GM12878 (cell line): Measurements from ENCODE around the gene MCC. TPM values are rescaled to one million over a fixed set of nuclear protein-coding genes. Genes with fewer than 3 reads are reported as not detected.

ENCODE experiments used
- ATAC-seq: fragments of 200-7000 bp; cut with Tn5 transposase; 3 replicates; pipeline ENCODE4 v1.9.1; 2020; ENCODE audit warnings: mild to moderate bottlenecking, moderate library complexity
- BruUV-seq: library from RNA; stranded (reverse); fragments of 400-500 nt; replicated peaks from 2 replicates; lab custom pipeline; 2021; lab: Mats Ljungman, UMichigan
- CTCF ChIA-PET: fragments of 300-600 bp; sonication (Branson Sonifier 250); formaldehyde crosslinking; extraction: SDS; loops from one replicate; lab custom pipeline; 2021; ENCODE audit warnings: inconsistent platforms; lab: Yijun Ruan, JAX
- POLR2A ChIA-PET: fragments of 350-600 bp; formaldehyde crosslinking; extraction: SDS; loops from one replicate; lab custom pipeline; 2021; ENCODE audit warnings: inconsistent platforms; lab: Charles Lee
- RAD21 ChIA-PET: fragments of 300-600 bp; sonication (Branson Sonifier 250); formaldehyde crosslinking; loops from one replicate; lab custom pipeline; 2023; ENCODE audit warnings: antibody characterized with exemption; ENCODE audit not compliant: unreplicated experiment; lab: Charles Lee
- SMC1A ChIA-PET: fragments of 300-600 bp; sonication (Branson Sonifier 250); formaldehyde crosslinking; loops from one replicate; lab custom pipeline; 2023; ENCODE audit not compliant: unreplicated experiment, uncharacterized antibody; lab: Charles Lee
- DNase-seq: peaks from one replicate; pipeline ENCODE4 v3.0.0-alpha.2; 2011; ENCODE audit warnings: low read depth, low spot score
- FAIRE-seq: peaks from 3 replicates; lab custom pipeline; 2011; peaks lifted over from hg19 to GRCh38; lab: Jason Lieb, UNC
- H2AFZ ChIP-seq: 2 replicates; pipeline ENCODE4 v1.6.0; 2011; ENCODE audit warnings: low read depth, low read length, control low read depth; ENCODE audit not compliant: control insufficient read depth
- H3K27ac ChIP-seq: 2 replicates; pipeline ENCODE4 v1.5.1; 2011; ENCODE audit warnings: control low read depth; ENCODE audit not compliant: control insufficient read depth, insufficient read depth
- H3K27me3 ChIP-seq, 2 experiments: replicated peaks in 1 of 2; 2 replicates each; pipeline versions ENCODE4 v1.6.0 to v1.6.1; 2011; ENCODE audit warnings: low read length in 1 of 2; ENCODE audit not compliant: control insufficient read depth in 2 of 2, insufficient read depth in 2 of 2
- H3K36me3 ChIP-seq, 2 experiments: 2 replicates each; pipeline ENCODE4 v1.5.1; 2011; ENCODE audit warnings: low read length in 1 of 2; ENCODE audit not compliant: control insufficient read depth in 2 of 2, insufficient read depth in 2 of 2
- H3K4me1 ChIP-seq: 2 replicates; pipeline ENCODE4 v1.6.1; 2011; ENCODE audit warnings: mild to moderate bottlenecking, low read length, moderate library complexity, mixed read lengths; ENCODE audit not compliant: control insufficient read depth, insufficient read depth
- H3K4me2 ChIP-seq: 2 replicates; pipeline ENCODE4 v1.6.0; 2011; ENCODE audit warnings: control low read depth; ENCODE audit not compliant: control insufficient read depth, insufficient read depth
- H3K4me3 ChIP-seq: fragments of 200-600 bp; sonication (generic); 2 replicates; pipeline ENCODE4 v1.5.1; 2016
- H3K79me2 ChIP-seq: 2 replicates; pipeline ENCODE4 v1.6.0; 2011; ENCODE audit warnings: low read length; ENCODE audit not compliant: control insufficient read depth, insufficient read depth
- H3K9ac ChIP-seq: 2 replicates; pipeline ENCODE4 v1.8.0; 2011; ENCODE audit warnings: low read length, control low read depth, mixed read lengths; ENCODE audit not compliant: control insufficient read depth, insufficient read depth
- H3K9me3 ChIP-seq: replicated peaks from 3 replicates; pipeline ENCODE4 v1.5.1; 2011; ENCODE audit warnings: mild to moderate bottlenecking, low read length; ENCODE audit not compliant: control insufficient read depth, insufficient read depth
- H4K20me1 ChIP-seq: 2 replicates; pipeline ENCODE4 v1.6.0; 2011; ENCODE audit not compliant: control insufficient read depth, insufficient read depth
- FOXM1 ChIP-seq: IDR thresholded peaks from 2 replicates; pipeline ENCODE4 v1.6.1; 2012; ENCODE audit warnings: low read depth, mild to moderate bottlenecking, inconsistent platforms, low read length, moderate library complexity
- HDGF ChIP-seq: fragments of 450-650 bp; IDR thresholded peaks from 2 replicates; pipeline ENCODE4 v1.6.1; 2016; ENCODE audit warnings: antibody characterized with exemption
- IKZF1 ChIP-seq: fragments of 450-650 bp; conservative IDR thresholded peaks from 2 replicates; pipeline ENCODE4 v1.6.1; 2017; ENCODE audit warnings: antibody characterized with exemption, mild to moderate bottlenecking
- IRF4 ChIP-seq: IDR thresholded peaks from 2 replicates; pipeline ENCODE4 v1.6.1; 2011; ENCODE audit warnings: low read depth, low read length
- NFYA ChIP-seq: IDR thresholded peaks from 2 replicates; pipeline ENCODE4 v1.6.1; 2011; ENCODE audit warnings: low read depth, mild to moderate bottlenecking, low read length, improper control_type of control experiment, borderline replicate concordance
- NR2C1 ChIP-seq: fragments of 450-650 bp; IDR thresholded peaks from 2 replicates; pipeline ENCODE4 v1.6.1; 2017; ENCODE audit warnings: antibody characterized with exemption, mild to moderate bottlenecking, moderate library complexity
- NR2F1 ChIP-seq: fragments of 450-650 bp; conservative IDR thresholded peaks from 2 replicates; pipeline ENCODE4 v1.6.1; 2017; ENCODE audit warnings: mild to moderate bottlenecking
- PML ChIP-seq: IDR thresholded peaks from 2 replicates; pipeline ENCODE4 v1.6.1; 2012; ENCODE audit warnings: low read length, inconsistent platforms
- SIX5 ChIP-seq: IDR thresholded peaks from 2 replicates; pipeline ENCODE4 v1.6.1; 2011; ENCODE audit warnings: mild to moderate bottlenecking, low read depth, low read length, moderate library complexity; ENCODE audit not compliant: severe bottlenecking
- SREBF1 ChIP-seq: IDR thresholded peaks from 2 replicates; pipeline ENCODE4 v1.6.1; 2012; ENCODE audit warnings: mild to moderate bottlenecking, low read length
- ZSCAN29 ChIP-seq: fragments of 450-650 bp; IDR thresholded peaks from 2 replicates; pipeline ENCODE4 v1.6.1; 2017; ENCODE audit warnings: mild to moderate bottlenecking, moderate library complexity
- ZZZ3 ChIP-seq: IDR thresholded peaks from 2 replicates; pipeline ENCODE4 v1.6.1; 2011; ENCODE audit warnings: low read depth; ENCODE audit not compliant: control insufficient read depth, insufficient read length
- WGBS: methylation state at CpG from one replicate; pipeline ENCODE4 v1.1.6; 2016; ENCODE audit warnings: low lambda C conversion rate; ENCODE audit not compliant: insufficient replicate concordance, insufficient coverage; ENCODE audit errors: missing lambda C conversion rate; 5-methylcytosine and 5-hydroxymethylcytosine counted together
- in situ Hi-C: fragments of 300-500 bp; cut with MboI; formaldehyde crosslinking; loops from 9 replicates; pipeline ENCODE4 v1.14.3; 2018; ENCODE audit warnings: mixed read lengths
- intact Hi-C: fragments of 100-400 bp; cut with micrococcal nuclease; formaldehyde crosslinking; loops from one replicate; pipeline ENCODE4 v1.14.2; 2022; ENCODE audit not compliant: unreplicated experiment
- polyA plus RNA-seq, 11 experiments: library from polyadenylated mRNA; depleted of rRNA in 4 of 11; unstranded in 6 of 11; stranded (reverse) in 5 of 11; fragments of >200 nt; fragmentation: Nextera tagmentation in 4 of 11; fragmentation: Illumina TruSeq in 1 of 11; extraction: Ambion mirVana in 4 of 11; extraction: Trizol in 1 of 11; gene quantifications; 1 replicate in 1 of 11; 2 replicates in 10 of 11; pipeline versions ENCODE4 v1.2.1 to v1.2.3, GENCODE V29; 2011 to 2016; ENCODE audit warnings: inconsistent platforms in 2 of 11, missing spikeins in 2 of 11, low read depth in 1 of 11
- total RNA-seq, 4 experiments: library from RNA; depleted of rRNA in 3 of 4; stranded (reverse); fragments of >200 nt in 3 of 4; fragmentation: Illumina TruSeq in 1 of 4; extraction: Trizol in 1 of 4; gene quantifications; 2 replicates each; pipeline versions ENCODE4 v1.2.1 to v1.2.3, GENCODE V29; 2013 to 2021
- TF ChIP-seq, protein P1 (sequence below): fragments of 450-650 bp; IDR thresholded peaks from 2 replicates; pipeline ENCODE4 v1.6.1; 2017; ENCODE audit warnings: mild to moderate bottlenecking, low read depth, inconsistent platforms; ENCODE audit not compliant: poor library complexity, severe bottlenecking
- TF ChIP-seq, protein P2 (sequence below): fragments of 450-650 bp; conservative IDR thresholded peaks from 2 replicates; pipeline ENCODE4 v1.6.1; 2017; ENCODE audit warnings: mild to moderate bottlenecking, moderate library complexity

MCC gene
- total and polyA plus RNA-seq, 10 of the 15 experiments (the other 5 are each of a cell fraction or from before 2014, with no cell fraction given) = 0.03 to 0.86 (median 0.16) TPM

GRCh38 chr5:113344973-113345940 is 143.0 kb downstream of the MCC start:
- ChIA-PET SMC1A (no interaction called here), POLR2A (no interaction called here), CTCF (no interaction called here), RAD21 (no interaction called here)
- intact Hi-C loops = no loop called here
- H3K27ac ChIP-seq = no peak overlapping the region
- H3K79me2 ChIP-seq = no peaks in the 10 kb centered on the region
- no peaks in the 10 kb centered on the region for H3K9me3 ChIP-seq
- H3K4me3 ChIP-seq = no peak overlapping the region
- TF ChIP-seq, protein P1, sequence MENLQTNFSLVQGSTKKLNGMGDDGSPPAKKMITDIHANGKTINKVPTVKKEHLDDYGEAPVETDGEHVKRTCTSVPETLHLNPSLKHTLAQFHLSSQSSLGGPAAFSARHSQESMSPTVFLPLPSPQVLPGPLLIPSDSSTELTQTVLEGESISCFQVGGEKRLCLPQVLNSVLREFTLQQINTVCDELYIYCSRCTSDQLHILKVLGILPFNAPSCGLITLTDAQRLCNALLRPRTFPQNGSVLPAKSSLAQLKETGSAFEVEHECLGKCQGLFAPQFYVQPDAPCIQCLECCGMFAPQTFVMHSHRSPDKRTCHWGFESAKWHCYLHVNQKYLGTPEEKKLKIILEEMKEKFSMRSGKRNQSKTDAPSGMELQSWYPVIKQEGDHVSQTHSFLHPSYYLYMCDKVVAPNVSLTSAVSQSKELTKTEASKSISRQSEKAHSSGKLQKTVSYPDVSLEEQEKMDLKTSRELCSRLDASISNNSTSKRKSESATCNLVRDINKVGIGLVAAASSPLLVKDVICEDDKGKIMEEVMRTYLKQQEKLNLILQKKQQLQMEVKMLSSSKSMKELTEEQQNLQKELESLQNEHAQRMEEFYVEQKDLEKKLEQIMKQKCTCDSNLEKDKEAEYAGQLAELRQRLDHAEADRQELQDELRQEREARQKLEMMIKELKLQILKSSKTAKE = no peak
- H2AFZ ChIP-seq = no peak overlapping the region
- no peaks in the 10 kb centered on the region for H4K20me1 ChIP-seq
- in situ Hi-C loops = no loop called here
- WGBS = 16% methylated on average over 5 of the region's 5 CpGs
- H3K36me3 ChIP-seq = no peaks in the 10 kb centered on the region
- no peak for ATAC-seq
- no peaks in the 10 kb centered on the region for H3K4me1 ChIP-seq
- H3K4me2 ChIP-seq = no peak overlapping the region
- FAIRE-seq = no peak
- no TSS peak for BruUV-seq
- DNase-seq = no peak
- H3K9ac ChIP-seq = no peak overlapping the region
- H3K27me3 ChIP-seq = peaks cover 0 to 3% of the 10 kb centered on the region in 2 experiments; a peak in 2 of 4 replicates

GRCh38 chr5:113343343-113343742 is 144.9 kb downstream of the MCC start:
- 37% methylated on average over 3 of the region's 3 CpGs for WGBS
- no peaks in the 10 kb centered on the region for H3K36me3 ChIP-seq
- BruUV-seq = no TSS peak
- no peak overlapping the region for H3K4me2 ChIP-seq
- in situ Hi-C loops = no loop called here
- RAD21 ChIA-PET = no interaction called here
- H3K9ac ChIP-seq = no peak overlapping the region
- H3K27me3 ChIP-seq = no peaks in the 10 kb centered on the region; a peak in 2 of 4 replicates
- no peaks in the 10 kb centered on the region for H3K9me3 ChIP-seq
- POLR2A ChIA-PET = no interaction called here
- ATAC-seq (no peak), DNase-seq (no peak), FAIRE-seq (no peak)
- H4K20me1 ChIP-seq = no peaks in the 10 kb centered on the region
- no peak overlapping the region for H2AFZ ChIP-seq
- SMC1A ChIA-PET = no interaction called here
- no peaks in the 10 kb centered on the region for H3K79me2 ChIP-seq
- H3K4me3 ChIP-seq = no peak overlapping the region
- intact Hi-C loops = no loop called here
- H3K4me1 ChIP-seq = no peaks in the 10 kb centered on the region
- H3K27ac ChIP-seq = no peak overlapping the region
- CTCF ChIA-PET = no interaction called here
- TF ChIP-seq SIX5 (no peak), PML (no peak), ZSCAN29 (no peak), HDGF (no peak), IKZF1 (no peak), NR2F1 (no peak), NFYA (no peak), IRF4 (no peak), ZZZ3 (no peak), SREBF1 (no peak), FOXM1 (no peak), NR2C1 (no peak)
- TF ChIP-seq, protein P2, sequence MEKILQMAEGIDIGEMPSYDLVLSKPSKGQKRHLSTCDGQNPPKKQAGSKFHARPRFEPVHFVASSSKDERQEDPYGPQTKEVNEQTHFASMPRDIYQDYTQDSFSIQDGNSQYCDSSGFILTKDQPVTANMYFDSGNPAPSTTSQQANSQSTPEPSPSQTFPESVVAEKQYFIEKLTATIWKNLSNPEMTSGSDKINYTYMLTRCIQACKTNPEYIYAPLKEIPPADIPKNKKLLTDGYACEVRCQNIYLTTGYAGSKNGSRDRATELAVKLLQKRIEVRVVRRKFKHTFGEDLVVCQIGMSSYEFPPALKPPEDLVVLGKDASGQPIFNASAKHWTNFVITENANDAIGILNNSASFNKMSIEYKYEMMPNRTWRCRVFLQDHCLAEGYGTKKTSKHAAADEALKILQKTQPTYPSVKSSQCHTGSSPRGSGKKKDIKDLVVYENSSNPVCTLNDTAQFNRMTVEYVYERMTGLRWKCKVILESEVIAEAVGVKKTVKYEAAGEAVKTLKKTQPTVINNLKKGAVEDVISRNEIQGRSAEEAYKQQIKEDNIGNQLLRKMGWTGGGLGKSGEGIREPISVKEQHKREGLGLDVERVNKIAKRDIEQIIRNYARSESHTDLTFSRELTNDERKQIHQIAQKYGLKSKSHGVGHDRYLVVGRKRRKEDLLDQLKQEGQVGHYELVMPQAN = no peak
